Activated naive CD4-positive, alpha-beta T cell treated with anti-CD3 and anti-CD28 coated beads for 36 hours (primary cell): ENCODE measurements around the gene DHRS2. TPM values are rescaled to one million over a fixed set of nuclear protein-coding genes. Genes with fewer than 3 reads are reported as not detected.
"Not testable (repeated sequence)": the region's sequence is repeated elsewhere in the genome, so short reads cannot be mapped to it uniquely, and the experiment has no call there.

ENCODE experiments used
- CTCF ChIA-PET: fragments of 350-600 bp; sonication (Branson Sonifier 250); formaldehyde crosslinking; loops from one replicate; lab custom pipeline; 2021; ENCODE audit warnings: antibody characterized with exemption; lab: Charles Lee
- DNase-seq: peaks from one replicate; pipeline ENCODE4 v3.0.0-alpha.2; 2020
- H3K27ac Mint-ChIP-seq: one replicate; pipeline ENCODE4 v1.8.0; 2021; ENCODE audit warnings: mild to moderate bottlenecking, mixed read lengths
- H3K27me3 Mint-ChIP-seq: one replicate; pipeline ENCODE4 v1.8.0; 2021; ENCODE audit warnings: low read depth, mixed read lengths
- H3K36me3 Mint-ChIP-seq: one replicate; pipeline ENCODE4 v1.8.0; 2021; ENCODE audit warnings: low read depth, mixed read lengths
- H3K4me1 Mint-ChIP-seq: one replicate; pipeline ENCODE4 v1.8.0; 2021; ENCODE audit warnings: low read depth, mixed read lengths
- H3K4me3 Mint-ChIP-seq: one replicate; pipeline ENCODE4 v1.8.0; 2021; ENCODE audit warnings: mild to moderate bottlenecking, moderate library complexity, mixed read lengths
- H3K9me3 Mint-ChIP-seq: one replicate; pipeline ENCODE4 v1.8.0; 2021; ENCODE audit warnings: mixed read lengths
- intact Hi-C: fragments of 100-400 bp; cut with micrococcal nuclease; formaldehyde crosslinking; loops from one replicate; pipeline ENCODE4 v1.15.1; 2023
- total RNA-seq, 2 experiments: library from RNA; stranded (reverse); gene quantifications; one replicate each; pipeline ENCODE4 v1.2.3, GENCODE V29; 2021

DHRS2 gene
- total RNA-seq, 2 experiments from 2014 or later: 0.17 to 0.26 TPM

GRCh38 chr14:23627961-23628360, 8.2 kb upstream of the DHRS2 start:
- H3K4me1 Mint-ChIP-seq: peaks cover 5% of the 10 kb centered on the region
- H3K4me3 Mint-ChIP-seq: no peak overlapping the region
- CTCF ChIA-PET: interaction anchor here (1.2 to 1.5 kb wide), 2 partner anchors 24 to 38 kb away, joined by 3 to 5 read pairs; no protein-coding TSS in a partner anchor
- no peak for DNase-seq
- H3K27ac Mint-ChIP-seq: no peak overlapping the region
- H3K36me3 Mint-ChIP-seq: peaks cover 2% of the 10 kb centered on the region
- H3K27me3 Mint-ChIP-seq: no peaks in the 10 kb centered on the region
- intact Hi-C loops: no loop called here
- peaks cover 11% of the 10 kb centered on the region for H3K9me3 Mint-ChIP-seq

- DNase-seq: no peak
- H3K27me3 Mint-ChIP-seq: no peaks in the 10 kb centered on the region
- intact Hi-C loops: no loop called here
- H3K36me3 Mint-ChIP-seq: peaks cover 2% of the 10 kb centered on the region
- CTCF ChIA-PET: interaction anchor here (1.2 to 7.0 kb wide), 4 partner anchors 12 to 39 kb away, joined by 3 to 61 read pairs (median 16); no protein-coding TSS in a partner anchor
- no peak overlapping the region for H3K4me3 Mint-ChIP-seq
- no peak overlapping the region for H3K27ac Mint-ChIP-seq
- H3K4me1 Mint-ChIP-seq: peaks cover 5% of the 10 kb centered on the region
- H3K9me3 Mint-ChIP-seq: peaks cover 11% of the 10 kb centered on the region
Measured at GRCh38 chr14:23629204-23629603, 7.0 kb upstream of the DHRS2 start.

DNA sequence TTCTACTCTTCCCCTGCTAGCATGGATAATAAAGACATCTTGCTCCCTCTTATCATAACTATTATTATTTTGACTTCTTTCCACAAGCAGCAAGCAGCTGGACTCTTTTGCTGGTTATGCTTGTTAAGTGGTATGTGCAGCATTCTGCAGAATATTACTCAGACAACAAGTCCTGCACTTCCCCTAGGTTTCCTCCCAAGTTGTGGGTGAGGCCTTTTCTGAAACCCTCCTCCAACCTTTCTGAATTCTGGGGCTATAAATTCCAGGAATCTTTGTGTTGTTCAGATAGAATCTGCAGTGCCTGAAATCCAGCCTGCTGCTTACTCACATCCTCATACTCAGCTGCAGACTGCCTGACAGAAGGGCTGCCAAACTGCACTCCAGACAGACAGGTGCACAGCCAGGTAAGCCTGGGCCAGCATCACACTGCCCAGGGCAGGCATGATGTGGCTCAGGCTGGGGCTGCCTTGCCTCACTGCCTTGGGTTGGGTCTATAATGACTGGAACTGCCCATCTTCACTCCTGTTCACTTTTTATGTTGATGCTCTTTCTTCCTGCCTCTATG, 6.2 kb upstream of the DHRS2 start:
- intact Hi-C loops: no loop called here
- Mint-ChIP-seq H3K9me3 (peaks cover 4% of the 10 kb centered on the region), H3K4me3 (no peak overlapping the region), H3K36me3 (no peaks in the 10 kb centered on the region), H3K27me3 (no peaks in the 10 kb centered on the region), H3K27ac (no peak overlapping the region), H3K4me1 (peaks cover 5% of the 10 kb centered on the region)
- CTCF ChIA-PET: interaction anchor here (0.6 to 7.0 kb wide), 8 partner anchors 9 to 307 kb away, joined by 3 to 69 read pairs (median 20); no protein-coding TSS in a partner anchor
- no peak for DNase-seq

DNA sequence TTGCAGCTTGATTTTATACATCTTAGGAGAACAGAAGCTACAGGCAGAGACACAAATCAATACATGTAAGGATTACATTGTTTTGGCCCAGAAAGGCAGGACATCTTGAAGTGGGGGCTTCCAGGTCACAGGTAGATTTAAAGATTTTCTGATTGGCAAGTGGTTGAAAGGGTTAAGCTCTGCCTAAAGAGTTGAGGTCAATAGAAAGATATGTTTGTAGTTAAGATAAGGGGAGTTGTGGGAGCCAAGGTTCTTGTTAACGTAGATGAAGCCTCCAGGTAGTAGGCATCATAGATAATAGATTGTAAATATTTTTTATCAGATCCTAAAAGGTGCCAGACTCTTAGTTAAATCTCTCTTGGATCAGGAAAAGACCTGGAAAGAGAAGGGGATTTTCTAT, 5.5 kb upstream of the DHRS2 start:
- no peaks in the 10 kb centered on the region for H3K36me3 Mint-ChIP-seq
- H3K27ac Mint-ChIP-seq: no peak overlapping the region
- CTCF ChIA-PET: interaction anchor here (0.6 to 7.0 kb wide), 16 partner anchors 10 to 306 kb away, joined by 3 to 69 read pairs (median 8); no protein-coding TSS in a partner anchor

GRCh38 chr14:23631234-23631633, 4.9 kb upstream of the DHRS2 start:
- no peak overlapping the region for H3K4me3 Mint-ChIP-seq
- no peaks in the 10 kb centered on the region for H3K27me3 Mint-ChIP-seq
- H3K9me3 Mint-ChIP-seq: no peaks in the 10 kb centered on the region
- CTCF ChIA-PET: interaction anchor here (0.8 to 7.0 kb wide), 43 partner anchors 7 to 464 kb away, joined by 3 to 69 read pairs (median 5); partner anchors contain the start of gene AP1G2
- H3K27ac Mint-ChIP-seq: no peak overlapping the region
- no peak for DNase-seq
- H3K4me1 Mint-ChIP-seq: peaks cover 5% of the 10 kb centered on the region
- intact Hi-C loops: no loop called here
- no peaks in the 10 kb centered on the region for H3K36me3 Mint-ChIP-seq

More for the DNA sequence above, 5.5 kb upstream of the DHRS2 start:
- no peak for DNase-seq
- no peak overlapping the region for H3K4me3 Mint-ChIP-seq
- H3K27me3 Mint-ChIP-seq: no peaks in the 10 kb centered on the region
- intact Hi-C loops: no loop called here
- H3K9me3 Mint-ChIP-seq: no peaks in the 10 kb centered on the region
- peaks cover 5% of the 10 kb centered on the region for H3K4me1 Mint-ChIP-seq

DNA sequence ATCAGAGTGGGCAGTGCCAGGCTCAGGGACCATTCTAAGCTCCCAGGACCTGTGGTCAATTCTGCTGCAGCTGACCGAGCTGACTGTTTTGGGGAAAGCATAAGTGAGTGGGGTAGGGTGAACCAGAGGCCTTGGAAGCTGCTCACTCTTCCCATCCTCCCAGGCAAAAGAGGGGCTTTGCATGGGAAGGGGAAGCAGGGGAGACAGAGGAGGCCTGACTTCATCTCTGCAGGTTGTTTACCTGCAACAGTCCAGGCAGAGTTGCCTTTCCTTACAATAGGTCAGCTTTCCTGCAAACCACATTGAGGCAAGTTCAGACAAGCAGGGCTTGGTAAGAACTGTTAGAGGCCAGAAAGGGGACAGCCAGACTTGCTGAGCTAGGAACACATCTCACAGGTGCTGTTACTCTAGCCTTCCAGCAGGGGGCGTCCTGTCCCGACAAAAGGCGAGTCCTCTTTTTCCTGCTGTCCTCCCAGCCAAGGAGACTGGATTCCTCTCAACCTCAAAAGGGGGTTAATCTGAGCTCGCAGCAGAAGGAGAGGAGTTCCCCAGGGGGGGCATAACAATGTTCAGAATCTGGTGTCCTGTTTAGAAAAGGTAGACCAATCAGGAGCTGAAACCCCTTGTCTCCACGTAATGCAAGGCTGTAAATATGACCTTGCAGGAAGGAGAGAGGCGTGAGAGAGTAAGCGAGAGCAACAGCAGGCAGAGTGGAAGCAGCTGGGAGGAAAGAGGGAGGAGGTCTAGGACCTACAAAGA, 4.3 kb upstream of the DHRS2 start:
- H3K36me3 Mint-ChIP-seq: no peaks in the 10 kb centered on the region
- intact Hi-C loops: loop anchor here (1.0 kb wide), 3 partner anchors 43 to 322 kb away; no protein-coding TSS in a partner anchor
- DNase-seq: peak; percentile 82
- no peaks in the 10 kb centered on the region for H3K9me3 Mint-ChIP-seq
- no peaks in the 10 kb centered on the region for H3K27me3 Mint-ChIP-seq
- H3K27ac Mint-ChIP-seq: no peak overlapping the region
- peak overlapping the region; percentile 35 for H3K4me3 Mint-ChIP-seq
- CTCF ChIA-PET: interaction anchor here (0.6 to 7.0 kb wide), 60 partner anchors 8 to 464 kb away, joined by 3 to 69 read pairs (median 5); partner anchors contain the start of gene AP1G2
- peaks cover 5% of the 10 kb centered on the region for H3K4me1 Mint-ChIP-seq

DNA sequence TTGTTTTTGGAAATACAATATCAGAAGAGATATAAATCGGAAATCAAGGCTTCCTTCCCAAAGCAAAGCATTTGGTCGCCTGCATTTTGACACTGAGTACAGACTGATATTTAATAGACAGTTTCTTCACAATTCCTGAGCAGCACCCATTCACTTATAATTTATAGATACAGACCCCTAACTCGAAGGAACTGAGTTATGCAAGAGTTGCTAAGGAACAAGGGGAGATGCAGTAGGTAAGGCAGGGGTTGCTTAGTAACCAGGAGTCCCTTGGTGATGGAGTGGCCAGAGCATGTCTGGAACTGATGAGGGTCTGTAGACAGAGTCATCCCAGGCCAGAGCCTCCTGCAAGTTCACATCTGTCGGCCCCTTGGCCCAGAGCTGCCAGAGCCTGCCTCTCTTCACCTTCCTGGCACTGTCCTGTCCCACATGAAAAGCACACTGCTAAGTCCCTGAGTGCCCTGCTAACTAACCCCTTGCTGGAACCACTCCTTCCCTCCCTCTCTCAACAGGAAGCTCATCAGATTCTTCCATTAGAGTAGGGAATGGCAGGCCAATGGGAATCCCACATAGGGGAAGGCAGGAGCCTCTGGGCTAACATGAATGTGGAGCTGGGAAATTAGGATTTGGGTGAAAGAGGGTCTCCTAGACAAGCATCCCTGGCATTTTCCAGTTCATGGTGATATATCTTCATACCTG, 3.6 kb upstream of the DHRS2 start:
- Mint-ChIP-seq H3K27ac (no peak overlapping the region), H3K4me1 (peaks cover 5% of the 10 kb centered on the region), H3K27me3 (no peaks in the 10 kb centered on the region), H3K9me3 (no peaks in the 10 kb centered on the region), H3K4me3 (no peak overlapping the region), H3K36me3 (no peaks in the 10 kb centered on the region)
- intact Hi-C loops: loop anchor here (1.0 kb wide), 3 partner anchors 43 to 322 kb away; no protein-coding TSS in a partner anchor
- CTCF ChIA-PET: interaction anchor here (0.6 to 7.0 kb wide), 57 partner anchors 9 to 463 kb away, joined by 3 to 69 read pairs (median 5); partner anchors contain the start of gene AP1G2
- no peak for DNase-seq

DNA sequence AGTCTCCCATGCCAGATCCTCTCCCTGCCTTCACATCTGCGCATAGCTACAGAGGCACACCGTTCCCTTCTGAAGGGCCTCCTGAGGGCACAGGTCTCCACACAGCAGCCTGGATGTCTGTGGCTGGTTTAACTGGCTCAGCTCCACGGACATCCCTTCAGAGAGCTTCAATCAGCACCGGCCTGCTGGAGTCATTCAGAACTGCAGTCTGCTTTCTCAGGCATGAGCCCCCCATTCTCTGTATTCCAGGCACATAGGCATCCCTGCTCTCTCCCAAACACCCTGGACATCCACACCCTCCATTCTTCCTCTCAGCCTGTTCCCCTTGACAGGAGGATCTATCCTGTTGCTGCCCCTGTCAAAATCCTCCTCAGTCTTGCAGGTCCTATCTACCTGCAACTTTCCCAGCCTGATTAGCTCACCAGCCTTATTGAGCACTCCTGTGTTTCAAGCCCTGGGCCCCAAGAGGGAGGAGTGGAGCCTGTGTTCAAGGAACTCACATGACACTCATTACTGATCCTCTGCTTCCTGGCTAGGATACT, 2.9 kb upstream of the DHRS2 start:
- no peaks in the 10 kb centered on the region for H3K27me3 Mint-ChIP-seq
- no peak overlapping the region for H3K27ac Mint-ChIP-seq
- CTCF ChIA-PET: interaction anchor here (0.7 to 7.0 kb wide), 19 partner anchors 8 to 298 kb away, joined by 3 to 69 read pairs (median 8); no protein-coding TSS in a partner anchor
- H3K36me3 Mint-ChIP-seq: no peaks in the 10 kb centered on the region
- intact Hi-C loops: no loop called here
- H3K4me3 Mint-ChIP-seq: no peak overlapping the region
- peaks cover 5% of the 10 kb centered on the region for H3K4me1 Mint-ChIP-seq
- H3K9me3 Mint-ChIP-seq: no peaks in the 10 kb centered on the region
- DNase-seq: no peak

DNA sequence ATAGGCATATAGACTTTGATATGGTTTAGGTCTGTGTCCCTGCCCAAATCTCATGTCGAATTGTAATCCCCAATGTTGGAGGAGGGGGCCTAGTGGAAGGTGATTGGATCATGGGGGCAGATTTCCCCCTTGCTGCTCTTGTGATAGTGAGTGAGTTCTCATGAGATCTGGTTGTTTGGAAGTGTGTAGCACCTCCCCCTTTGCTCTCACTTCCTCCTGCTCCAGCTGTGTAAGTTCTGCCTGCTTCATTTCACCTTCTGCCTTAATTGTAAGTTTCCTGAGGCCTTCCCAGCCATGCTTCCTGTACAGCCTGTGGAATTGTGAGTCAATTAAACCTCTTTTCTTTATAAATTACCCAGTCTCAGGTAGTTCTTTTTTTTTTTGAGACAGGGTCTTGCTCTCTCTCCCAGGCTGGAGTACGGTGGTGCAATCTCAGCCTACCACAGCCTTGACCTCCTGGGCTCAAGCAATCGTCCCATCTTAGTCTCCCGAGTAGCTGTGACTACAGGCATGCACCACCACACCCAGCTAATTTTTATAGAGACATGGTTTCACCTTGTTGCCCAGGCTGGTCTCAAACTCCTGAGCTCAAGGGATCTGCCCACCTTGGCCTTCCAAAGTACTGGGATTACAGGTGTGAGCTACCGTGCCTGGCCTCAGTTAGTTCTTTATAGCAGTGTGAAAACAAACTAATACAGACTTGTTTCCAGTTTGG, 1.3 kb upstream of the DHRS2 start:
- H3K9me3 Mint-ChIP-seq, H3K4me3 Mint-ChIP-seq, H3K4me1 Mint-ChIP-seq, H3K27me3 Mint-ChIP-seq, intact Hi-C loops, DNase-seq, H3K27ac Mint-ChIP-seq, H3K36me3 Mint-ChIP-seq: not testable (repeated sequence)
- CTCF ChIA-PET: interaction anchor here (0.6 to 7.0 kb wide), 7 partner anchors 10 to 297 kb away, joined by 3 to 61 read pairs (median 4); no protein-coding TSS in a partner anchor

GRCh38 chr14:23637312-23637654, 1.1 kb downstream of the DHRS2 start:
- CTCF ChIA-PET: interaction anchor here (1.0 kb wide), 2 partner anchors 49 to 52 kb away, joined by 3 read pairs; no protein-coding TSS in a partner anchor
- intact Hi-C loops, H3K4me3 Mint-ChIP-seq, DNase-seq, H3K9me3 Mint-ChIP-seq, H3K36me3 Mint-ChIP-seq, H3K4me1 Mint-ChIP-seq, H3K27me3 Mint-ChIP-seq, H3K27ac Mint-ChIP-seq: not testable (repeated sequence)

- DNase-seq, H3K4me1 Mint-ChIP-seq, intact Hi-C loops, H3K27ac Mint-ChIP-seq, H3K4me3 Mint-ChIP-seq, H3K9me3 Mint-ChIP-seq, H3K36me3 Mint-ChIP-seq, H3K27me3 Mint-ChIP-seq: not testable (repeated sequence)
- CTCF ChIA-PET: interaction anchor here (1.0 kb wide), 2 partner anchors 49 to 53 kb away, joined by 3 read pairs; no protein-coding TSS in a partner anchor
Measured at GRCh38 chr14:23637655-23638413, 1.7 kb downstream of the DHRS2 start.
